Activated effector memory CD4-positive, alpha-beta T cell treated with Interleukin-2 at 50 U/mL for 16 hours (primary cell): ENCODE data around the gene SREBF2.
"Not testable (repeated sequence)": the region's sequence is repeated elsewhere in the genome, so short reads cannot be mapped to it uniquely, and the experiment has no call there.

Experiments used
- DNase-seq: peaks from one replicate; pipeline ENCODE4 v3.0.0-alpha.2; 2020

The SREBF2 gene

GRCh38 chr22:41842996-41843970, 10.4 kb downstream of the SREBF2 start:
- DNase-seq: no peak

- DNase-seq: no peak
Observed at GRCh38 chr22:41844036-41844435, 11.1 kb downstream of the SREBF2 start.

DNA sequence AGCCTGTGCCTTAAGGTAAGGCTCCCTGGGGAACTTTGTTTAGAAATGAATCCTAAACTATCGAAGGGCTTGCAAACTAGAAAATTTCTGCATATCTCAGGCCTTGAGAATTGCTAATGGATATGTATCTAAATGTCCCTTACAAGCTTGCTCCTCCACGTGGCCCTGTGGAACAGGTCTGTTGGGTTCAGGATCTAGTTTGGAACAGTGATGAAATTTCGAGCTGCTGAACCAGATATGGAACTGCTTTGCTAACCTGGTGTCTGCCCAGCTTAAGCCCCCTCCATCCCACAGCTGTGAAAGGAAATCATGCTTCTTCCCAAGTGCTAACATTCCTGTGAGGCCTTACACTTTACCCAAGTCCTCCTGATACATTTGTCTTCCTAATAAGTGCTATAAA, 11.6 kb downstream of the SREBF2 start:
- no peak for DNase-seq

- DNase-seq: no peak
Observed at GRCh38 chr22:41845380-41846267, 12.7 kb downstream of the SREBF2 start.

- DNase-seq: no peak
Observed at GRCh38 chr22:41846268-41846987, 13.5 kb downstream of the SREBF2 start.

DNA sequence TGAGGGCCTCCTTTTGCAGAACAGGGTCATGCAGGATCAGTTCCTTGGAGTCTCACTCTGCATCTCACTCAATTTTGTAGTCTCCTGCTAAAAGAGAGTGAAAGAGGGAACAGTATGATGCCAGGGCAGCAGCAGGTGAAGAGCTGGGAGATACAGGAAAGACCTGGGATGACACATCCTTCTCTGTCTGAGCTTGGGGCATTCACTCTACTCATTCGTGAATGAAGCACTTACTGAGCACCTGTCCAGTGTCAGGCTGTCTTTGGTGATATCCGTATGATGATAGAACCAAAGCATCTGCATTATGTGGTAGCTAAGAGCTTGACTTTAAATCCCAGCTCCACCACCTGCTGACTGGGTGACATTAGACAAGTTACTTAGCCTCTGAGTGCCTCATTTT, 14.4 kb downstream of the SREBF2 start:
- DNase-seq: no peak

- no peak for DNase-seq
Observed at GRCh38 chr22:41848468-41848867, 15.6 kb downstream of the SREBF2 start.

GRCh38 chr22:41856469-41856868, 23.6 kb downstream of the SREBF2 start:
- no peak for DNase-seq

- peak; percentile 43 for DNase-seq
Observed at GRCh38 chr22:41857155-41857859, 24.4 kb downstream of the SREBF2 start.

- DNase-seq: no peak
Observed at GRCh38 chr22:41857860-41858199, 24.9 kb downstream of the SREBF2 start.

DNA sequence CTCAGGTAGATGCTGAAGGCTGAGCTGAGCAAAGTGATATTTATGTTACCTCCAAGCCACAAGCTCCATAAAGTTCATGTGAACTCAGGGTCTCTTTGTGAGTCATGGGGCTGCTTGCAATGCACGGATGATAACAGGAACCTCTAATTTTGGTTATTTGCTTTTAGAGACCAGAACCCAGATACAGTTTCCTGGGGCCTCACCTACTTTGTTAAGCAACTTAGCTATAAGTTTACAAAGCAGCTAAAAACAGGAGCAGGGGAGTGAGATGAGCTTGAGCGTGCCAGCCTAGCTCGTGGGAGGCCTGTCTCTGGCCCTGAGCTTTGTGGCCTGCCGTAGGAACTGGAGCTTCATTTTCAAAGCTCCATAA, 29.2 kb downstream of the SREBF2 start:
- peak; percentile 21 for DNase-seq

GRCh38 chr22:41862530-41863266, 29.8 kb downstream of the SREBF2 start:
- DNase-seq: no peak

- DNase-seq: no peak
Observed at GRCh38 chr22:41863472-41863871, 30.6 kb downstream of the SREBF2 start.

GRCh38 chr22:41868556-41868955, 35.7 kb downstream of the SREBF2 start:
- no peak for DNase-seq

DNA sequence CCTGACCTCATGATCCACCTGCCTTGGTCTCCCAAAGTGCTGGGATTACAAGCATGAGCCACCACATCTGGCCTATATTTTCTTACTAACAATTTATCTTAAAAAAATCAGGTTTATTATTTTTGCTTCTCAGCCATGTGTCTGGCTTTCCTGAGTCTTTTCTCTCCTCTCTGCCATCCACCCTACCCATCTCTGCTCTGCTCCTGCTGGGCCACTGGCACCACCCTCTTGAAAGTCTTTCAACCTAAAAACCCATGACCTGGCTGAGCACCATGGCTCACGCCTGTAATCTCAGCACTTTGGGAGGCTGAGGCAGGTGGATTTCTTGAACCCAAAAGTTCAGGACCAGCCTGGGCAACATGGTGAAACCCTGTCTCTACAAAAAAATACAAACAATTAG, 37.2 kb downstream of the SREBF2 start:
- DNase-seq: not testable (repeated sequence)

DNA sequence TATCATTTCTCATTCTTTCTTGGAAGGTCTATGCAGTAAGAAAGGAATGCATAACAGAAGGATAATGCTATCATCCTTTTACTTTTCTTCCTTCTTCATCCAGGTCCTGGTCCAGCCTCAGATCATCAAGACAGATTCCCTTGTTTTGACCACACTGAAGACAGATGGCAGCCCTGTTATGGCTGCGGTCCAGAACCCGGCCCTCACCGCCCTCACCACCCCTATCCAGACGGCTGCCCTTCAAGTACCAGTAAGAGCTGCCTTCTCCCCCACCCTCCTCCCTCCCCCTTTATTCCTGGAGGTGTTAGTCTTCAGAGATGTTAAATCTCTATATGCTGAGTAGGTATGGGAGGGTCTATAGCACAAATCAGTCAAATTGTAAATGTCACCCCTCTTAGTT, 37.9 kb downstream of the SREBF2 start:
- no peak for DNase-seq

GRCh38 chr22:41873391-41873790, 40.5 kb downstream of the SREBF2 start:
- DNase-seq: no peak

- no peak for DNase-seq
Observed at GRCh38 chr22:41874090-41874489, 41.2 kb downstream of the SREBF2 start.

- DNase-seq: no peak
Observed at GRCh38 chr22:41875531-41876270, 42.8 kb downstream of the SREBF2 start.

DNA sequence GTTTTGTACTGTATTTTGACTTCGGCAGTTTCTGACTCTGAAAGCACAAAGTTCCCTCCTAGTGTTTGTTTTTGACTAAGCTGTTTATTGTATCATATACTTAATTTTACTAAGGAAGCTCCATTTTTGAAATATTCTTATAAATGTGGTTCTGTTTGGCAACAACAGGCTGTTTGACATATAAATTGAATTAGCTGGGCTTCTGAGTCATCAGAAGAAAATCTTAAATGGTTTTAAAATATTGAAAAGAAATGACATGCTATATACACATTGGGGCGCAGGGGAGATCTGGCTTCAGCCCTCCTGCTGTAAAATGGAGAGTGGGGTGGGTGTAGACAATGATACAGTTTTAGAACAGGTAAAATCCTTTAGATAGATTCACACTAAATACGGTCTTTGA, 43.4 kb downstream of the SREBF2 start:
- no peak for DNase-seq

- DNase-seq: no peak
Observed at GRCh38 chr22:41876675-41877074, 43.8 kb downstream of the SREBF2 start.
